ENCODE data around the gene HS6ST1. TPM values are rescaled to one million over a fixed set of nuclear protein-coding genes. Genes with fewer than 3 reads are reported as not detected.

The HS6ST1 gene
- total and polyA plus RNA-seq, 7 donors, result 12.0 to 27.4 (median 17.1) TPM

DNA sequence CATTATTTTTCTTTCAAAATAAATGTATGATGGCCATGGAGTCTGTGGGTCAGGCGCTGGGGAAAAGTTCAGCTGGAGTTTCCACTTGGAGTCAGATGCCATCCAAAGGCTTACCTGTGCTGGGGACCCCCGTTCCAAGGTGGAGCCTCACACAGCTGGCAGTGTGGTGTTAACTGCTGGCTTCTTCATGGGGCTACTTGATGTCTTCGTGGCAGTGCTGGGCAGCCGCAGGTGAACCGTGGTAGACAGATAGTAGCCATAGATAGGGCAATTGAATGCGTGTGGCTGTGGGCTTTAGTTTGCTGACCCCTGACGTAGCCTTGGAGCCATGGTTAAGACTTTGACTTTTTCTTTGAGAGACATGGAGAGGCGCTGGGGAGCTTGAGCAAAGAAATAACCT, 83.1 kb downstream of the HS6ST1 start:
- intact Hi-C loops (cut with DNase I), result loop anchor here (5.0 to 10.0 kb wide), 2 partner anchors 87 to 141 kb away; partner anchors contain the start of gene UGGT1

DNA sequence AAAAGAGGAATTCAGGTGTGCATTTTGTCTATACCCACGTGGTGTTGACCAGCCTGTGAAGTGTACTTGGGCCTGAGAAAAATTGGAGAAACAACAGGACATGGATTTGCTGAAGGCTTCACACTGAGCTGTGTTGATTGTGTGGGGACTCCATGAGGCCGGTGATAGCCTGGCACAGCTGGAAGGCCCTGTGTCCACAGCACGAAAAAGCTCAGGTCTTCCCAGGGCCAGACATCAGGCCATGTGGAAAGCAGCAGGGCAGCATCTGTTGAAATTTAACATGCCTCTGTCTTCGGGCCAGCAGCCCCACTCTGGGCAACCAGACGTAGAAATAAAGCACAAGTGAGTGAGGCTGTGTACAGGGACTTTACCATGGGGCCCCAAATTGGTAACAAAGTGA, 84.1 kb downstream of the HS6ST1 start:
- intact Hi-C loops (cut with DNase I), result loop anchor here (5.0 to 10.0 kb wide), 4 partner anchors 37 to 140 kb away; partner anchors contain the start of gene UGGT1
- 85 to 87% methylated on average over 5 of the region's 5 CpGs for WGBS, 2 donors

More for the DNA sequence above, 83.1 kb downstream of the HS6ST1 start:
- H3K4me3 ChIP-seq, result no peak overlapping the region
- H3K27ac ChIP-seq, result no peak overlapping the region
- H3K9me3 ChIP-seq, result no peaks in the 10 kb centered on the region
- H3K36me3 ChIP-seq, result no peaks in the 10 kb centered on the region
- peaks cover 0 to 31% (median 24%) of the 10 kb centered on the region in 4 donors for H3K4me1 ChIP-seq
- no peak for DNase-seq
- no peaks in the 10 kb centered on the region for H3K27me3 ChIP-seq
- 92 to 93% methylated on average over 8 of the region's 8 CpGs for WGBS, 2 donors
- TF ChIP-seq EP300 (IDR thresholded peaks at IDR 0.05) (no peak), POLR2AphosphoS5 (IDR thresholded peaks at IDR 0.05) (no peak), POLR2A (IDR thresholded peaks at IDR 0.05) (no peak)
- TF ChIP-seq, protein P1, sequence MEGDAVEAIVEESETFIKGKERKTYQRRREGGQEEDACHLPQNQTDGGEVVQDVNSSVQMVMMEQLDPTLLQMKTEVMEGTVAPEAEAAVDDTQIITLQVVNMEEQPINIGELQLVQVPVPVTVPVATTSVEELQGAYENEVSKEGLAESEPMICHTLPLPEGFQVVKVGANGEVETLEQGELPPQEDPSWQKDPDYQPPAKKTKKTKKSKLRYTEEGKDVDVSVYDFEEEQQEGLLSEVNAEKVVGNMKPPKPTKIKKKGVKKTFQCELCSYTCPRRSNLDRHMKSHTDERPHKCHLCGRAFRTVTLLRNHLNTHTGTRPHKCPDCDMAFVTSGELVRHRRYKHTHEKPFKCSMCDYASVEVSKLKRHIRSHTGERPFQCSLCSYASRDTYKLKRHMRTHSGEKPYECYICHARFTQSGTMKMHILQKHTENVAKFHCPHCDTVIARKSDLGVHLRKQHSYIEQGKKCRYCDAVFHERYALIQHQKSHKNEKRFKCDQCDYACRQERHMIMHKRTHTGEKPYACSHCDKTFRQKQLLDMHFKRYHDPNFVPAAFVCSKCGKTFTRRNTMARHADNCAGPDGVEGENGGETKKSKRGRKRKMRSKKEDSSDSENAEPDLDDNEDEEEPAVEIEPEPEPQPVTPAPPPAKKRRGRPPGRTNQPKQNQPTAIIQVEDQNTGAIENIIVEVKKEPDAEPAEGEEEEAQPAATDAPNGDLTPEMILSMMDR (IDR thresholded peaks at IDR 0.05), result no peak

DNA sequence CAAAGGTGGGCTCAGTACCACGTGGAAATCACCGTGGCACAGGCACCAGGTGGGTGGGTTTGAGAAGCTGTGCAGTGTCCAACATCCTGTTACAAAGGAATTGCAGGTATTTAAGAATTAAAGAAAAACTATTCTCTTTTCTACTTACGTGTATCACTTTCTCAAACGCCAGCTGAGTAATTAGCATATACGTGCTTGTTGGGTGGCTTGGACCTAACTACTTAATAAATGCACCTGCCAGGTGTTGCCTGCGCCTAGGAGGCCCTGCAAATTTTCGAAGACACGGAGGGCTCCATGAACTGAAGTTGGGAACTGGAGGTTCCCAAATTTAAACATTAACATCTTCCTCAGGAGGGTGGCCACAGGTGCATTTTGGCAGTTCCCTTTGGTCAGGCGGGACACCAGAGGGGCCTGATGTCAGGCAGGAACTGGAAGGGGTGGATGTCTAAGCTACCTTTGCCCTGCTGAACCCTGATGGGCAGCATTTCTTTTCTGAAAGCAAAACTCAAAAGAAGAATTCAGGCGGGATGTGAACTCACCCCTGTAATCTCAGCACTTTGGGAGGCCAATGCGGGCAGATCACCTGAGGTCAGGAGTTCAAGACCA, 84.8 kb downstream of the HS6ST1 start:
- H3K4me1 ChIP-seq, result peaks cover 0 to 31% (median 24%) of the 10 kb centered on the region in 4 donors
- DNase-seq, result no peak
- peak overlapping the region in 3 of 4 donors; percentile 71 to 84 (median 76) for H3K4me3 ChIP-seq
- TF ChIP-seq EP300 (IDR thresholded peaks at IDR 0.05), result no peak
- no peak for TF ChIP-seq POLR2AphosphoS5 (IDR thresholded peaks at IDR 0.05)
- TF ChIP-seq, protein P1 (IDR thresholded peaks at IDR 0.05), result peak in 1 of 4 experiments; percentile 41
- no peak for TF ChIP-seq POLR2A (IDR thresholded peaks at IDR 0.05)
- H3K36me3 ChIP-seq, result no peaks in the 10 kb centered on the region
- intact Hi-C loops (cut with DNase I), result loop anchor here (2.0 to 10.0 kb wide), 4 partner anchors 37 to 139 kb away; partner anchors contain the start of gene UGGT1
- H3K27ac ChIP-seq, result peak overlapping the region in 1 of 4 donors; percentile 84
- no peaks in the 10 kb centered on the region for H3K27me3 ChIP-seq
- no peaks in the 10 kb centered on the region for H3K9me3 ChIP-seq
- WGBS, 2 donors, result 31 to 48% methylated on average over 11 of the region's 11 CpGs

More for the DNA sequence above, 84.1 kb downstream of the HS6ST1 start:
- TF ChIP-seq EP300 (IDR thresholded peaks at IDR 0.05) (no peak), POLR2AphosphoS5 (IDR thresholded peaks at IDR 0.05) (no peak), POLR2A (IDR thresholded peaks at IDR 0.05) (no peak)
- TF ChIP-seq, protein P1 (IDR thresholded peaks at IDR 0.05), result no peak
- Histone ChIP-seq H3K4me1 (peaks cover 0 to 31% (median 24%) of the 10 kb centered on the region in 4 donors), H3K27ac (no peak overlapping the region), H3K4me3 (no peak overlapping the region), H3K36me3 (no peaks in the 10 kb centered on the region), H3K9me3 (no peaks in the 10 kb centered on the region), H3K27me3 (no peaks in the 10 kb centered on the region)
- DNase-seq, result no peak

DNA sequence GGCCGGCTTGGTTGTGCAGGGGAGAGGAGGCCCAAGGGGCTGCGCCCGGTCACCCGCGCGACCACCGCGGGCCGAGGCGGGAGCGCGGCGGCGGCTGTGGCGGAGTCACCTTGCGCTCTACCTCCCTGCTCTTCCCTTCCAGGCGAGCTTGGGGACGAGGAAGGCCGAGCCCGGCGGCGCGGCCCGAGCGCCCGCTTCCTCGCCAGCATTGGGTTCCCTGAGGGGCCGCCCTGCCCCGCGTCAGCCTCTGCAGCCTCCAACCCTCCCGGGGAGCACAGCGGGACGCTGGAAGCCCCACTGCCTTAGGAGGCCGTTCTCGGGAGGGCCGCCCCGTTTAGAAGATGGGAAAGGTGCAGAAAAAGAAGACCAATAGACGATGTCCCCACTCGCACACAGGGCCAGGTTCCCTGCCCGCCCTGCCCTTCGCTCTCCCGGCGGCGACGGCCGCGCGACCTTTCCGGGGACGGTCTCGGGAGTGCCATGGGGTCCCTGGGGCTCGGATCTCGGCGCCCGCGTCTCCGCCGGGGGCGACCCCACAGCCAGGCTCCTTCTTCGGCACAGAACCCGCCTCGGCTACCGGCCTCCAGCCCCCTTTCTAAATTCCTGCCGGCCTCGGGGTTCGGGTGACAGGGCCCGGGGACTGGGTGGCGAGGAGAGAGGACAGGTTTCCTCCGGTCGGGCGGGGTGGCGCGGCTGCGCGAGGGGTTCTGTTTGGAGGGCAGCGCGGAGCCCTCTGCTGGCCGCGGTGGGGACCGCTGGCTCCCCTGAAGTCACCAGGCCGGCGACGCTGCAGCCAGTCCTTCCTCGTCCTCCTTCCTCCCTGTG, 85.5 kb downstream of the HS6ST1 start:
- DNase-seq, result peak; percentile 92
- H3K9me3 ChIP-seq, result no peaks in the 10 kb centered on the region
- H3K36me3 ChIP-seq, result no peaks in the 10 kb centered on the region
- WGBS, 2 donors, result 0% methylated on average over 84 of the region's 84 CpGs
- peak overlapping the region; percentile 49 to 84 (median 74) for H3K4me3 ChIP-seq
- H3K27me3 ChIP-seq, result no peaks in the 10 kb centered on the region
- intact Hi-C loops (cut with DNase I), result loop anchor here (2.0 to 10.0 kb wide), 4 partner anchors 36 to 138 kb away; partner anchors contain the start of gene UGGT1
- TF ChIP-seq, protein P1 (IDR thresholded peaks at IDR 0.05), result peak; percentile 64 to 95 (median 80)
- TF ChIP-seq EP300 (IDR thresholded peaks at IDR 0.05), result no peak
- peaks cover 0 to 31% (median 24%) of the 10 kb centered on the region in 4 donors for H3K4me1 ChIP-seq
- peak overlapping the region; percentile 70 to 84 (median 80) for H3K27ac ChIP-seq
